T-helper 1 cell treated with Interleukin-12 subunit alpha and Interleukin-12 subunit beta and Interleukin-4 antibody, amounts not matched to agents 30 μg/mL and 1 μg/mL, for 36 hours (primary cell): ENCODE measurements around the gene ITPK1.

Source experiments
- H3K27ac Mint-ChIP-seq: one replicate; pipeline ENCODE4 v1.8.0; 2021; ENCODE audit warnings: mild to moderate bottlenecking, mixed read lengths
- H3K27me3 Mint-ChIP-seq: one replicate; pipeline ENCODE4 v1.8.0; 2021; ENCODE audit warnings: low read depth, mixed read lengths
- H3K36me3 Mint-ChIP-seq: one replicate; pipeline ENCODE4 v1.8.0; 2021; ENCODE audit warnings: low read depth, mixed read lengths
- H3K4me1 Mint-ChIP-seq: one replicate; pipeline ENCODE4 v1.8.0; 2021; ENCODE audit warnings: low read depth, mixed read lengths
- H3K4me3 Mint-ChIP-seq: one replicate; pipeline ENCODE4 v1.8.0; 2021; ENCODE audit warnings: mild to moderate bottlenecking, moderate library complexity, mixed read lengths
- H3K9me3 Mint-ChIP-seq: one replicate; pipeline ENCODE4 v1.8.0; 2021; ENCODE audit warnings: mixed read lengths

ITPK1 gene

GRCh38 chr14:93089521-93090269 is 26.0 kb downstream of the ITPK1 start:
- Mint-ChIP-seq H3K4me1 (peaks cover 10% of the 10 kb centered on the region), H3K9me3 (no peaks in the 10 kb centered on the region), H3K4me3 (no peak overlapping the region), H3K36me3 (no peaks in the 10 kb centered on the region), H3K27me3 (no peaks in the 10 kb centered on the region), H3K27ac (no peak overlapping the region)

GRCh38 chr14:93086441-93087055 is 29.2 kb downstream of the ITPK1 start:
- H3K4me1 Mint-ChIP-seq: peaks cover 19% of the 10 kb centered on the region
- H3K27me3 Mint-ChIP-seq: no peaks in the 10 kb centered on the region
- no peaks in the 10 kb centered on the region for H3K36me3 Mint-ChIP-seq
- no peak overlapping the region for H3K27ac Mint-ChIP-seq
- no peak overlapping the region for H3K4me3 Mint-ChIP-seq
- H3K9me3 Mint-ChIP-seq: no peaks in the 10 kb centered on the region

- no peaks in the 10 kb centered on the region for H3K9me3 Mint-ChIP-seq
- H3K36me3 Mint-ChIP-seq: no peaks in the 10 kb centered on the region
- peaks cover 22% of the 10 kb centered on the region for H3K4me1 Mint-ChIP-seq
- no peak overlapping the region for H3K27ac Mint-ChIP-seq
- H3K27me3 Mint-ChIP-seq: no peaks in the 10 kb centered on the region
- H3K4me3 Mint-ChIP-seq: no peak overlapping the region
Measured at GRCh38 chr14:93085911-93086310, 29.8 kb downstream of the ITPK1 start.

DNA sequence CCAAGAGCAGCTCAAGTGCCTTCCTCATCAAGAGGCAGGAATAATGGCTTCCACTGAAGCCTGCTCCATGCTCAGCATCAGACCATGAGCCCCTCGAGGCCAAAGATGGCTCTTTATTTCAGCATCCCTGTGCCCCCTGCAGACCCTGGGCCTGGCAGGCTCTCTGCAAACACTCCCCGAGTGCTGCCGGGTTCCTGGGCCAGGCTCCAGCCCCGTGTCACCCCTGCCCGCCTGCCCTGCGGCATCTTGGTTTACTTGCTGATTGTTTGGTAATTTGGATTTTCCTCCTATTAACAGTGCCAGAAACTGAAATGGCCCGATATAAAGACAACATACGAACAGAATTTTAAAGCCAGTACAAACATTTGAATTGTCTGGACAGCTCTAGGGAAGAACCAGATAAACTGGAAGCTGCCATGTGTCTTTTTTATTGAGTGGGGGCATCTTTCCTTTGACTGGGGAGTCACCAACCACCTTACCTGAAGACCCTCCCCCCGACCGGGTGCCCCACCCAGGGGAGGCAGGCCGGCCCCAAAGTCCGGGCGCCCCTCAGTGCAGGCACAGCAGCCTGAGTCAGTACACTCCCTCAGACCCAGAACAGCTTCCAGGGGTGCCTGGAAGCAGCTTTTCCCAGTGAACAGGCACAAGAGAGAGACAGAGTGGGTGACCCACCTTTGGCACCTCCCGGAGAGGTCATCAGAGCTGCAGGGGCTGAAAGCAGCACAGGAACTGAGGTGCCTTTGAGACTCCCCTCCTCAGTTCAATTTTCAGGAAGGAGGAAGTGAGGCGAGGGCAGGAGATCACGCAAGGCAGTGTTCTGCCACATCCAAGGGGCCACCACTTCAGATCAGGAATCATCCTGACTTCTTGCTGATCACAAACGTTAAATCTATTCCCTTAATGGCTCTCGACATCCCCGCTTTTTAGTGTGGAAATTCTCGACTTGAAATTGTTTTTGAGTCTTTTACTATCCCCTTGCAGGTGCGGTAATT is 30.6 kb downstream of the ITPK1 start:
- Mint-ChIP-seq H3K27ac (no peak overlapping the region), H3K4me3 (no peak overlapping the region), H3K36me3 (no peaks in the 10 kb centered on the region), H3K9me3 (no peaks in the 10 kb centered on the region), H3K4me1 (peaks cover 22% of the 10 kb centered on the region), H3K27me3 (no peaks in the 10 kb centered on the region)

DNA sequence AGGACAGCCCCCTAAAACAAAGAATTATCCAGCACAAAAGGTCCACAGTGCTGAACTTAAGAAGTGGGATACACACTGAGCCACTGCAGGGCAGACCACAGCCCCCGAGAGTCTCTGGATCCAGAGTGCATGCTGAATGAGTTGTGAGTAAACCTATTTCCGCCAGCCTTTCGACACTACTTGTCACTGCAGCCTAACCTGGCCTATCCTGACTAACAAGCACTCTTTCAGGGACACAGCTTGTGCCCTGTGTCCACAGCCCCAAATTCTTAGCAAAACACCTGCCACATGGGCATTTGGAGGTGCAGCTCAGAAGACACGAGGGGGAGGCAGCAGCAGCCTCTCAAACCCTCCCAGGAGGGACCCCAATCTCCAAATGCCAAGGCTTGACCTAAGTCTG is 31.3 kb downstream of the ITPK1 start:
- H3K27ac Mint-ChIP-seq: no peak overlapping the region
- no peaks in the 10 kb centered on the region for H3K36me3 Mint-ChIP-seq
- H3K27me3 Mint-ChIP-seq: no peaks in the 10 kb centered on the region
- peaks cover 22% of the 10 kb centered on the region for H3K4me1 Mint-ChIP-seq
- no peaks in the 10 kb centered on the region for H3K9me3 Mint-ChIP-seq
- no peak overlapping the region for H3K4me3 Mint-ChIP-seq

- Mint-ChIP-seq H3K27ac (no peak overlapping the region), H3K4me3 (no peak overlapping the region), H3K4me1 (peaks cover 23% of the 10 kb centered on the region)
Measured at GRCh38 chr14:93083917-93084316, 31.8 kb downstream of the ITPK1 start.

GRCh38 chr14:93082576-93083001 is 33.1 kb downstream of the ITPK1 start:
- H3K27ac Mint-ChIP-seq: peak overlapping the region; percentile 17
- no peak overlapping the region for H3K4me3 Mint-ChIP-seq
- no peaks in the 10 kb centered on the region for H3K27me3 Mint-ChIP-seq
- no peaks in the 10 kb centered on the region for H3K9me3 Mint-ChIP-seq
- H3K4me1 Mint-ChIP-seq: peaks cover 24% of the 10 kb centered on the region
- no peaks in the 10 kb centered on the region for H3K36me3 Mint-ChIP-seq

More at GRCh38 chr14:93083917-93084316, 31.8 kb downstream of the ITPK1 start:
- Mint-ChIP-seq H3K27me3 (no peaks in the 10 kb centered on the region), H3K36me3 (no peaks in the 10 kb centered on the region), H3K9me3 (no peaks in the 10 kb centered on the region)

- Mint-ChIP-seq H3K4me3 (no peak overlapping the region), H3K9me3 (no peaks in the 10 kb centered on the region), H3K27ac (peak overlapping the region; percentile 29), H3K36me3 (no peaks in the 10 kb centered on the region), H3K4me1 (peaks cover 22% of the 10 kb centered on the region), H3K27me3 (no peaks in the 10 kb centered on the region)
Measured at GRCh38 chr14:93081876-93082570, 33.7 kb downstream of the ITPK1 start.

- Mint-ChIP-seq H3K36me3 (peaks cover 2% of the 10 kb centered on the region), H3K4me3 (no peak overlapping the region), H3K9me3 (no peaks in the 10 kb centered on the region), H3K27ac (no peak overlapping the region), H3K4me1 (peaks cover 14% of the 10 kb centered on the region), H3K27me3 (no peaks in the 10 kb centered on the region)
Measured at GRCh38 chr14:93079865-93080403, 35.8 kb downstream of the ITPK1 start.

DNA sequence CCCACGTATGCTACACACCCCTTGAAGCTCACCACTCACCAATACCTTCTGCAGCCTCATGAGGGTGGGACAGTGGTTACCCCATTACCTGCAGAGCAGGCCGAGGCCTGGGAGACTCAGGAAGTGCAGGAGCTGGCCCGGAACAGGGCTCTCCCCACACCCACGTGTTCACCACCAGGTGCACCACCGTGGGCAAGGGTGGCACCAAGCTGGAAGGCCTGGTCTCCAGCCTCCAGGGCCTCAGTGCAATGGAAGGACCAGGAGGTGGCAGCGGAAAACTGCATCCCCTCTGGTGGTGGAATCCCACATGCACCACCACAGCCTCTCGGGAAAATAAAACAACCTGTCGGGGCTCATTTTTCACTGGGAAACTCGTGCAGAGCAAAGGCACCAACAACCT is 36.4 kb downstream of the ITPK1 start:
- no peaks in the 10 kb centered on the region for H3K9me3 Mint-ChIP-seq
- H3K4me3 Mint-ChIP-seq: no peak overlapping the region
- H3K27me3 Mint-ChIP-seq: no peaks in the 10 kb centered on the region
- no peak overlapping the region for H3K27ac Mint-ChIP-seq
- peaks cover 19% of the 10 kb centered on the region for H3K4me1 Mint-ChIP-seq
- peaks cover 2% of the 10 kb centered on the region for H3K36me3 Mint-ChIP-seq

GRCh38 chr14:93078870-93079269 is 36.9 kb downstream of the ITPK1 start:
- no peaks in the 10 kb centered on the region for H3K27me3 Mint-ChIP-seq
- H3K36me3 Mint-ChIP-seq: peaks cover 2% of the 10 kb centered on the region
- H3K9me3 Mint-ChIP-seq: no peaks in the 10 kb centered on the region
- H3K4me1 Mint-ChIP-seq: peaks cover 23% of the 10 kb centered on the region
- H3K4me3 Mint-ChIP-seq: no peak overlapping the region
- no peak overlapping the region for H3K27ac Mint-ChIP-seq

GRCh38 chr14:93076755-93077154 is 39.0 kb downstream of the ITPK1 start:
- no peak overlapping the region for H3K27ac Mint-ChIP-seq
- H3K9me3 Mint-ChIP-seq: no peaks in the 10 kb centered on the region
- peaks cover 2% of the 10 kb centered on the region for H3K36me3 Mint-ChIP-seq
- no peak overlapping the region for H3K4me3 Mint-ChIP-seq
- H3K27me3 Mint-ChIP-seq: no peaks in the 10 kb centered on the region
- peaks cover 21% of the 10 kb centered on the region for H3K4me1 Mint-ChIP-seq

DNA sequence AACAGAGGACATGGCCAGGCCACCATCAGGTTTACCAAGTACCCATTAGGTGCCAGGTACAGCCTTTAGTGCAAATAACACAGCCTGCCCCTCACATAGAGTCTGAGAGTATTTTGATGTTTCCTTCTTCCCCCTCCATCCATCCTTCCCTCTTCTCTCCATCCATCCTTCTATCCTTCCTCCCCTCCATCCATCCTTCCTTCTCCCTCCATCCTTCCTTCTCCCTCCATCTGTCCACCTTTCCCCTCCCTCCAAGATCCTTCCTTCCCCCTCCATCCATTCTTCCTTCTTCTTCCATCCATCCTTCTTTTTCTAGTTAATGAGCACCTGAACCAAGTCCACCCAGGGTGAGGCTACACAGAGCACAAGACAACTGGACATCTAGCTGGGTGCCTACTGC is 39.8 kb downstream of the ITPK1 start:
- Mint-ChIP-seq H3K36me3 (peaks cover 2% of the 10 kb centered on the region), H3K4me1 (peaks cover 17% of the 10 kb centered on the region), H3K9me3 (no peaks in the 10 kb centered on the region), H3K4me3 (no peak overlapping the region), H3K27me3 (no peaks in the 10 kb centered on the region), H3K27ac (no peak overlapping the region)
